Loucy (cell line): ENCODE results near the gene CRYL1.

Experiments
- H2AFZ ChIP-seq: fragments of 200-600 bp; sonication (generic); 2 replicates; pipeline ENCODE4 v1.6.0; 2016; ENCODE audit warnings: antibody characterized with exemption, mild to moderate bottlenecking, low read length, moderate library complexity
- H3F3A ChIP-seq: fragments of 200-600 bp; 2 replicates; pipeline ENCODE4 v1.6.0; 2016; ENCODE audit warnings: antibody characterized with exemption, low read depth, mild to moderate bottlenecking
- H3K27me3 ChIP-seq: fragments of 200-600 bp; sonication (generic); 2 replicates; pipeline ENCODE4 v1.6.1; 2014; ENCODE audit warnings: low read length, mild to moderate bottlenecking; ENCODE audit not compliant: insufficient read depth, poor library complexity, severe bottlenecking
- H3K36me3 ChIP-seq: fragments of 200-600 bp; sonication (generic); 2 replicates; pipeline ENCODE4 v1.6.1; 2016; ENCODE audit warnings: low read length; ENCODE audit not compliant: insufficient read depth
- H3K4me1 ChIP-seq: fragments of 200-600 bp; sonication (generic); 2 replicates; pipeline ENCODE4 v1.5.1; 2014; ENCODE audit warnings: low read length, mild to moderate bottlenecking; ENCODE audit not compliant: insufficient read depth, poor library complexity, severe bottlenecking
- H3K4me2 ChIP-seq: fragments of 200-600 bp; sonication (generic); 2 replicates; pipeline ENCODE4 v1.6.0; 2014; ENCODE audit warnings: antibody characterized with exemption, low read length, low read depth, mild to moderate bottlenecking; ENCODE audit not compliant: poor library complexity, severe bottlenecking
- H3K4me3 ChIP-seq: fragments of 200-600 bp; sonication (generic); 2 replicates; pipeline ENCODE4 v1.5.1; 2014; ENCODE audit warnings: low read length, mild to moderate bottlenecking, mixed read lengths; ENCODE audit not compliant: poor library complexity, severe bottlenecking
- H3K79me2 ChIP-seq: fragments of 200-600 bp; sonication (generic); 2 replicates; pipeline ENCODE4 v1.6.1; 2014; ENCODE audit warnings: low read length; ENCODE audit not compliant: insufficient read depth
- H3K9ac ChIP-seq: fragments of 200-600 bp; sonication (generic); 2 replicates; pipeline ENCODE4 v1.6.0; 2014; ENCODE audit warnings: mild to moderate bottlenecking, low read depth, low read length, moderate library complexity; ENCODE audit not compliant: poor library complexity, severe bottlenecking
- H3K9me2 ChIP-seq: fragments of 200-600 bp; sonication (generic); replicated peaks from 2 replicates; pipeline ENCODE4 v1.6.1; 2016; ENCODE audit warnings: low read depth, low read length, mixed read lengths
- H3K9me3 ChIP-seq: fragments of 200-600 bp; sonication (generic); 2 replicates; pipeline ENCODE4 v1.6.1; 2014; ENCODE audit warnings: mild to moderate bottlenecking, antibody characterized with exemption, low read length, low read depth; ENCODE audit not compliant: insufficient read depth
- H4K20me1 ChIP-seq: fragments of 200-600 bp; sonication (generic); 2 replicates; pipeline ENCODE4 v1.6.0; 2014; ENCODE audit warnings: antibody characterized with exemption, low read length, mild to moderate bottlenecking; ENCODE audit not compliant: insufficient read depth, poor library complexity, severe bottlenecking
- EZH2phosphoT487 ChIP-seq: fragments of 200-600 bp; IDR thresholded peaks from 2 replicates; pipeline ENCODE4 v1.6.1; 2018; ENCODE audit warnings: antibody characterized with exemption, mild to moderate bottlenecking, moderate library complexity, borderline replicate concordance
- TF ChIP-seq, protein P1 (sequence below): fragments of 200-600 bp; sonication (generic); conservative IDR thresholded peaks from 2 replicates; pipeline ENCODE4 v1.5.1; 2014; ENCODE audit warnings: mild to moderate bottlenecking, antibody characterized with exemption, low read length

Gene CRYL1

GRCh38 chr13:20394169-20394501 lies 131.5 kb downstream of the CRYL1 start:
- no peak overlapping the region for H3K4me3 ChIP-seq
- no peak overlapping the region for H3K4me2 ChIP-seq
- H3K79me2 ChIP-seq = no peaks in the 10 kb centered on the region
- H3K4me1 ChIP-seq = no peaks in the 10 kb centered on the region
- no peaks in the 10 kb centered on the region for H3K9me2 ChIP-seq
- TF ChIP-seq, protein P1, sequence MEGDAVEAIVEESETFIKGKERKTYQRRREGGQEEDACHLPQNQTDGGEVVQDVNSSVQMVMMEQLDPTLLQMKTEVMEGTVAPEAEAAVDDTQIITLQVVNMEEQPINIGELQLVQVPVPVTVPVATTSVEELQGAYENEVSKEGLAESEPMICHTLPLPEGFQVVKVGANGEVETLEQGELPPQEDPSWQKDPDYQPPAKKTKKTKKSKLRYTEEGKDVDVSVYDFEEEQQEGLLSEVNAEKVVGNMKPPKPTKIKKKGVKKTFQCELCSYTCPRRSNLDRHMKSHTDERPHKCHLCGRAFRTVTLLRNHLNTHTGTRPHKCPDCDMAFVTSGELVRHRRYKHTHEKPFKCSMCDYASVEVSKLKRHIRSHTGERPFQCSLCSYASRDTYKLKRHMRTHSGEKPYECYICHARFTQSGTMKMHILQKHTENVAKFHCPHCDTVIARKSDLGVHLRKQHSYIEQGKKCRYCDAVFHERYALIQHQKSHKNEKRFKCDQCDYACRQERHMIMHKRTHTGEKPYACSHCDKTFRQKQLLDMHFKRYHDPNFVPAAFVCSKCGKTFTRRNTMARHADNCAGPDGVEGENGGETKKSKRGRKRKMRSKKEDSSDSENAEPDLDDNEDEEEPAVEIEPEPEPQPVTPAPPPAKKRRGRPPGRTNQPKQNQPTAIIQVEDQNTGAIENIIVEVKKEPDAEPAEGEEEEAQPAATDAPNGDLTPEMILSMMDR = no peak
- no peak for TF ChIP-seq EZH2phosphoT487
- no peak overlapping the region for H3K9ac ChIP-seq
- H3K9me3 ChIP-seq = no peaks in the 10 kb centered on the region
- H3F3A ChIP-seq = no peaks in the 10 kb centered on the region
- no peak overlapping the region for H2AFZ ChIP-seq
- no peaks in the 10 kb centered on the region for H3K27me3 ChIP-seq
- H3K36me3 ChIP-seq = no peaks in the 10 kb centered on the region
- H4K20me1 ChIP-seq = no peaks in the 10 kb centered on the region

DNA sequence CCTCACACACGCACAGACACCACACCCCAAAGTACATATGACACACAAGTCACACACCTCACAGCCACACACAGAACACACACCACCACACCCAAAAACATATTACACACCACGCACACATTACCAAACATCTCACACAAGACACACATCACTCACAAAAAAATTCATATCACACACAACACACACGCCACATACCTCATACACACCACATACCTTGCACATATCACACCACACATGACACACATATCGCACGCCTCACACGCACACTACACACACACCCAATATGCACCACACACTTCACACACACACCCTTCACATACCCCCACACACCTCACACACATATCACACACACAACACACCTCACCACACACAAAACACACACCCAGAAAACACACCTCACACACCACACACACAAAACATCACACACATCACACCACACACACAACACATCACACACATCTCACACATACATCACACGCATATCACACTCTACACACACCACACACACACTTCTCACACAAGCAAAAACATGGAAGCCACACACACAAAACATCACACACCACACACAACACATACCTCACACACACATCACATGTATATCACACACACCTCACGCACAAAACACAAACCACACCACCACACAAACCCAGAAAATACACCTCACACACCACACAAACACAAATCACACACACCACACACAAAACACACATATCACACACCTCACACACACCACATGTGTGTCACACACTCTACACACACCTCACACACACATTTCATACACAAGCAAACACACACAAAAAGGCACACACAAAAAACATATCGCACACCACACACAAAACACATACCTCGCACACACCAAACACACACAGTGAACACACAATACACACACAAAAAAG lies 132.1 kb downstream of the CRYL1 start:
- Histone ChIP-seq H3K4me2 (no peak overlapping the region), H3K4me3 (no peak overlapping the region), H3K4me1 (no peaks in the 10 kb centered on the region), H3F3A (no peaks in the 10 kb centered on the region), H3K9me3 (no peaks in the 10 kb centered on the region), H2AFZ (no peak overlapping the region), H3K9me2 (no peaks in the 10 kb centered on the region), H3K9ac (no peak overlapping the region), H3K36me3 (no peaks in the 10 kb centered on the region), H3K27me3 (no peaks in the 10 kb centered on the region), H4K20me1 (no peaks in the 10 kb centered on the region), H3K79me2 (no peaks in the 10 kb centered on the region)
- TF ChIP-seq, protein P1 = no peak
- no peak for TF ChIP-seq EZH2phosphoT487

DNA sequence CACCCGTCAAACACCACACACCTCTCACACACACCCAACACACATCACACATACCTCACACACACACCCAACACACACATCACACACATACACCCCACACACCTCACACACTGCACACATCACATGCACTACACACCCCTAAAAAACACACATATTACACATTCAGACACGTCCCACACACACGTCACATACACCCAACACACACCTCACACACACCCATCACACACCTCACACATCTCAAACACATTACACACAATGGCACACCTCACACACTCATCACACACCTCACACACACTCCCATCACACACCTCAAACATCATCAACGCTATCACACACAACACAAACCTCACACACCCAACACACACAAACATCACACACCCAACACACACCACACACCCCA lies 133.1 kb downstream of the CRYL1 start:
- no peaks in the 10 kb centered on the region for H3K9me3 ChIP-seq
- no peaks in the 10 kb centered on the region for H3K9me2 ChIP-seq
- no peak overlapping the region for H3K9ac ChIP-seq
- H3K4me1 ChIP-seq = peaks cover 7% of the 10 kb centered on the region
- no peak overlapping the region for H3K4me3 ChIP-seq
- no peaks in the 10 kb centered on the region for H3K79me2 ChIP-seq
- TF ChIP-seq, protein P1 = no peak
- no peak for TF ChIP-seq EZH2phosphoT487
- H4K20me1 ChIP-seq = no peaks in the 10 kb centered on the region
- no peak overlapping the region for H2AFZ ChIP-seq
- H3K36me3 ChIP-seq = no peaks in the 10 kb centered on the region
- no peaks in the 10 kb centered on the region for H3K27me3 ChIP-seq
- H3K4me2 ChIP-seq = no peak overlapping the region
- no peaks in the 10 kb centered on the region for H3F3A ChIP-seq
